Endothelial cell of umbilical vein (primary cell): Measurements from ENCODE around the gene TRIM22. TPM values are rescaled to one million over a fixed set of nuclear protein-coding genes. Genes with fewer than 3 reads are reported as not detected.

Experiments
- BruUV-seq: library from RNA; stranded (reverse); fragments of 400-500 nt; replicated peaks from 2 replicates; lab custom pipeline; 2021; lab: Mats Ljungman, UMichigan
- CTCF ChIA-PET: fragments of 300-600, 350-600 bp; sonication (Branson Sonifier 250); formaldehyde crosslinking; loops from one replicate; lab custom pipeline; 2021; ENCODE audit warnings: antibody characterized with exemption, inconsistent platforms; lab: Charles Lee
- POLR2A ChIA-PET: fragments of 300-600, 350-600 bp; sonication (Branson Sonifier 250); formaldehyde crosslinking; loops from one replicate; lab custom pipeline; 2021; ENCODE audit warnings: antibody characterized with exemption, inconsistent platforms; lab: Charles Lee
- DNase-seq: peaks from one replicate; pipeline ENCODE4 v3.0.0-alpha.2; 2011; ENCODE audit warnings: low read depth, low spot score
- FAIRE-seq: peaks from 2 replicates; lab custom pipeline; 2011; peaks lifted over from hg19 to GRCh38; lab: Jason Lieb, UNC
- H2AFZ ChIP-seq: 2 replicates; pipeline ENCODE4 v1.6.0; 2012; ENCODE audit warnings: low read depth, low read length, control low read depth, inconsistent platforms
- H3K27ac ChIP-seq: 2 replicates; pipeline ENCODE4 v1.5.1; 2011; ENCODE audit warnings: low read depth, mild to moderate bottlenecking, control low read depth, low read length, moderate library complexity; ENCODE audit not compliant: insufficient read depth
- H3K27me3 ChIP-seq, 2 experiments: 2 replicates each; pipeline versions ENCODE4 v1.6.0 to v1.6.1; 2011; ENCODE audit warnings: low read length in 2 of 2, mixed read lengths in 1 of 2; ENCODE audit not compliant: control insufficient read depth in 2 of 2, insufficient read depth in 2 of 2
- H3K36me3 ChIP-seq, 2 experiments: 2 replicates in 1 of 2; 3 replicates in 1 of 2; pipeline ENCODE4 v1.5.1; 2011; ENCODE audit warnings: low read length in 2 of 2, mild to moderate bottlenecking in 1 of 2, moderate library complexity in 1 of 2; ENCODE audit not compliant: control insufficient read depth in 2 of 2, insufficient read depth in 2 of 2; ENCODE audit errors: extremely low read depth in 1 of 2
- H3K4me1 ChIP-seq: 3 replicates; pipeline ENCODE4 v1.5.1; 2011; ENCODE audit warnings: mild to moderate bottlenecking, low read length; ENCODE audit not compliant: control insufficient read depth, insufficient read depth; ENCODE audit errors: extremely low read depth
- H3K4me2 ChIP-seq: 2 replicates; pipeline ENCODE4 v1.6.1; 2011; ENCODE audit warnings: low read length, control low read depth, mixed read lengths; ENCODE audit not compliant: insufficient read depth
- H3K4me3 ChIP-seq, 3 experiments: fragments of 200-600 bp in 1 of 3; sonication (generic), shearing (Covaris generic) in 1 of 3; replicated peaks in 1 of 3; 2 replicates each; pipeline ENCODE4 v1.5.1; 2011 to 2016; ENCODE audit warnings: control low read depth in 3 of 3, low read length in 3 of 3, mild to moderate bottlenecking in 2 of 3, inconsistent platforms in 1 of 3, low read depth in 1 of 3, moderate library complexity in 1 of 3; ENCODE audit not compliant: insufficient read depth in 1 of 3
- H3K79me2 ChIP-seq: 2 replicates; pipeline ENCODE4 v1.6.0; 2012; ENCODE audit warnings: low read length, inconsistent platforms; ENCODE audit not compliant: control insufficient read depth, insufficient read depth
- H3K9ac ChIP-seq: replicated peaks from 2 replicates; pipeline ENCODE3; 2011; ENCODE audit warnings: low read length, control low read depth; ENCODE audit not compliant: insufficient read depth; ENCODE audit errors: extremely low read depth
- H3K9me1 ChIP-seq: replicated peaks from 3 replicates; pipeline ENCODE4 v1.6.0; 2011; ENCODE audit warnings: mild to moderate bottlenecking, low read length; ENCODE audit not compliant: control insufficient read depth, insufficient read depth; ENCODE audit errors: extremely low read depth
- H3K9me3 ChIP-seq: replicated peaks from 2 replicates; pipeline ENCODE4 v1.5.1; 2012; ENCODE audit warnings: low read length, inconsistent platforms; ENCODE audit not compliant: control insufficient read depth, insufficient read depth
- H4K20me1 ChIP-seq: replicated peaks from 2 replicates; pipeline ENCODE3; 2011; ENCODE audit warnings: mild to moderate bottlenecking, low read length; ENCODE audit not compliant: control insufficient read depth, insufficient read depth; ENCODE audit errors: extremely low read depth
- EZH2 ChIP-seq: IDR thresholded peaks from 2 replicates; pipeline ENCODE4 v1.6.1; 2012; ENCODE audit warnings: borderline replicate concordance, low read depth, mild to moderate bottlenecking, moderate library complexity, low read length, inconsistent platforms; ENCODE audit not compliant: severe bottlenecking
- FOS ChIP-seq: IDR thresholded peaks from 2 replicates; pipeline ENCODE4 v1.6.1; 2011; ENCODE audit warnings: mild to moderate bottlenecking, low read length, moderate library complexity, borderline replicate concordance; ENCODE audit not compliant: insufficient read depth
- GATA2 ChIP-seq: IDR thresholded peaks from 2 replicates; pipeline ENCODE4 v1.7.0; 2011; ENCODE audit warnings: low read depth, mild to moderate bottlenecking, moderate library complexity, mixed read lengths, low read length; ENCODE audit not compliant: insufficient read length, insufficient read depth
- JUN ChIP-seq: IDR thresholded peaks from 2 replicates; pipeline ENCODE4 v1.6.1; 2011; ENCODE audit warnings: borderline replicate concordance, low read depth; ENCODE audit not compliant: insufficient read length, insufficient read depth
- MYC ChIP-seq: IDR thresholded peaks from one replicate; pipeline ENCODE4 v1.6.1; 2011; ENCODE audit warnings: mild to moderate bottlenecking, low read depth, low read length
- POLR2A ChIP-seq: IDR thresholded peaks from 2 replicates; pipeline ENCODE4 v1.6.1; 2012; ENCODE audit warnings: low read depth, mild to moderate bottlenecking, control low read depth, low read length
- POLR2AphosphoS5 ChIP-seq: IDR thresholded peaks from 2 replicates; pipeline ENCODE4 v1.6.1; 2012; ENCODE audit warnings: low read depth, mild to moderate bottlenecking, control low read depth, low read length, moderate library complexity; ENCODE audit not compliant: insufficient read depth
- dilution Hi-C: fragments of 300-500 bp; cut with MboI; formaldehyde crosslinking; loops from one replicate; pipeline ENCODE4 v1.15.0; 2019; ENCODE audit warnings: low sequenced_read_pairs; ENCODE audit not compliant: extremely low pct_ligation_motif_present
- intact Hi-C: fragments of 100-400 bp; cut with micrococcal nuclease; formaldehyde crosslinking; loops from one replicate; pipeline ENCODE4 v1.10.0; 2022
- polyA plus RNA-seq, 4 experiments: library from polyadenylated mRNA; depleted of rRNA in 3 of 4; stranded (reverse) in 3 of 4; unstranded in 1 of 4; fragments of >200 nt; gene quantifications; 2 replicates each; pipeline versions ENCODE4 v1.2.1 to v1.2.3, GENCODE V29; 2011 to 2012; ENCODE audit warnings: missing spikeins in 1 of 4
- total RNA-seq: library from RNA; stranded (reverse); gene quantifications from 2 replicates; pipeline ENCODE4 v1.2.3, GENCODE V29; 2021
- TF ChIP-seq, protein P1 (sequence below), 2 donors: IDR thresholded peaks; 1 replicate in 1 of 2; 2 replicates in 1 of 2; pipeline ENCODE4 v1.5.1; 2011; ENCODE audit warnings: low read length in 2 of 2, mild to moderate bottlenecking in 2 of 2, moderate library complexity in 2 of 2, control low read depth in 1 of 2, inconsistent platforms in 1 of 2, low read depth in 1 of 2; ENCODE audit not compliant: insufficient read depth in 1 of 2; ENCODE audit errors: extremely low read depth in 1 of 2
- TF ChIP-seq, protein P2 (sequence below): IDR thresholded peaks from 2 replicates; pipeline ENCODE4 v1.6.1; 2011; ENCODE audit not compliant: insufficient read depth, insufficient read length

Gene TRIM22
- total and polyA plus RNA-seq, 2 donors (not counting 3 experiments of a cell fraction or from before 2014, with no cell fraction given), result 73.5 to 110 TPM

- intact Hi-C loops, result no loop called here
- Histone ChIP-seq H3K36me3 (peaks cover 5 to 19% of the 10 kb centered on the region in 2 experiments), H3K4me3 (no peak overlapping the region), H3K27ac (no peak overlapping the region), H3K4me1 (no peaks in the 10 kb centered on the region), H4K20me1 (no peaks in the 10 kb centered on the region), H3K9me3 (no peaks in the 10 kb centered on the region), H3K79me2 (peaks cover 2% of the 10 kb centered on the region), H3K9ac (no peak overlapping the region), H3K4me2 (no peak overlapping the region), H3K27me3 (no peaks in the 10 kb centered on the region), H3K9me1 (no peaks in the 10 kb centered on the region), H2AFZ (no peak overlapping the region)
- FAIRE-seq (no peak), DNase-seq (no peak)
- ChIA-PET POLR2A (no interaction called here), CTCF (no interaction called here)
- no peak for TF ChIP-seq JUN
- TF ChIP-seq FOS, result no peak
- TF ChIP-seq MYC, result no peak
- TF ChIP-seq POLR2A, result no peak
- TF ChIP-seq POLR2AphosphoS5, result no peak
- dilution Hi-C loops, result no loop called here
- BruUV-seq, result no TSS peak
These were observed 8.7 kb downstream of the TRIM22 start for GRCh38 chr11:5698281-5698680.

DNA sequence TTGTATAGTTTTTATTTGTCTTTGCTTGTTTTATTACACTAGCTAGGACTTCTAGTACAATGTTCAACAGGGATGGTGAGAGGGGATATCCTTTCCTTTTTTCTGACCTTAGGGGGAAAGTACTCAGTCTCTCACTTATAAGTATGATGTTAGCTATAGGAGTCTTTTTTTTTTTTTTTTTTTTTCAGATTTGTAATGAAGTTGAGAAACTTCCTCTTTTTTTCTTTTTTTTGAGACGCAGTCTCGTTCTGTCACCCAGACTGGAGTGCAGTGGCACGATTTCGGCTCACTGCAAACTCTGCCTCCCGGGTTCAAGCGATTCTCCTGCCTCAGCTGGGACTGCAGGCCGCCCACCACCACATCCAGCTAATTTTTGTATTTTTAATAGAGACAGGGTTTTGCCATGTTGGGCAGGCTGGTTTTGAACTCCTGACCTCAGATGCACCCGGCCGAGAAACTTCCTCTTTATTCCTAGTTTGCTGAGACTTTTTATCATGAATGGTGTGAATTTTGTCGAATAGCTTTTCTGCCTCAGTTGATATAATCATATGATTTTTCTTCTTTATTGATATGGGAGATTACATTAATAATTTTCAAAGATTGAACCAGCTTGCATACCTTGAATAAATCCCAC, 10.9 kb downstream of the TRIM22 start:
- BruUV-seq, result no TSS peak
- no peak overlapping the region for H2AFZ ChIP-seq
- H3K79me2 ChIP-seq, result no peaks in the 10 kb centered on the region
- H4K20me1 ChIP-seq, result no peaks in the 10 kb centered on the region
- H3K27ac ChIP-seq, result no peak overlapping the region
- H3K9me1 ChIP-seq, result no peaks in the 10 kb centered on the region
- no peak overlapping the region for H3K9ac ChIP-seq
- TF ChIP-seq FOS (no peak), JUN (no peak), POLR2A (no peak), GATA2 (no peak), EZH2 (no peak), POLR2AphosphoS5 (no peak), MYC (no peak)
- TF ChIP-seq, protein P1, sequence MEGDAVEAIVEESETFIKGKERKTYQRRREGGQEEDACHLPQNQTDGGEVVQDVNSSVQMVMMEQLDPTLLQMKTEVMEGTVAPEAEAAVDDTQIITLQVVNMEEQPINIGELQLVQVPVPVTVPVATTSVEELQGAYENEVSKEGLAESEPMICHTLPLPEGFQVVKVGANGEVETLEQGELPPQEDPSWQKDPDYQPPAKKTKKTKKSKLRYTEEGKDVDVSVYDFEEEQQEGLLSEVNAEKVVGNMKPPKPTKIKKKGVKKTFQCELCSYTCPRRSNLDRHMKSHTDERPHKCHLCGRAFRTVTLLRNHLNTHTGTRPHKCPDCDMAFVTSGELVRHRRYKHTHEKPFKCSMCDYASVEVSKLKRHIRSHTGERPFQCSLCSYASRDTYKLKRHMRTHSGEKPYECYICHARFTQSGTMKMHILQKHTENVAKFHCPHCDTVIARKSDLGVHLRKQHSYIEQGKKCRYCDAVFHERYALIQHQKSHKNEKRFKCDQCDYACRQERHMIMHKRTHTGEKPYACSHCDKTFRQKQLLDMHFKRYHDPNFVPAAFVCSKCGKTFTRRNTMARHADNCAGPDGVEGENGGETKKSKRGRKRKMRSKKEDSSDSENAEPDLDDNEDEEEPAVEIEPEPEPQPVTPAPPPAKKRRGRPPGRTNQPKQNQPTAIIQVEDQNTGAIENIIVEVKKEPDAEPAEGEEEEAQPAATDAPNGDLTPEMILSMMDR (IDR thresholded peaks at IDR 0.05; ENCODE audit: extremely low read depth in 1 of 2, insufficient read depth in 1 of 2, low read depth in 1 of 2, low read length in 2 of 2), result no peak
- TF ChIP-seq, protein P2, sequence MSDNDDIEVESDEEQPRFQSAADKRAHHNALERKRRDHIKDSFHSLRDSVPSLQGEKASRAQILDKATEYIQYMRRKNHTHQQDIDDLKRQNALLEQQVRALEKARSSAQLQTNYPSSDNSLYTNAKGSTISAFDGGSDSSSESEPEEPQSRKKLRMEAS, result no peak
- no peak overlapping the region for H3K4me2 ChIP-seq
- DNase-seq (no peak), FAIRE-seq (no peak)
- intact Hi-C loops, result no loop called here
- H3K9me3 ChIP-seq, result no peaks in the 10 kb centered on the region
- ChIA-PET CTCF (interaction anchor here (1.7 to 2.4 kb wide), 2 partner anchors 10 to 16 kb away, joined by 8 to 10 read pairs; partner anchors contain the start of genes TRIM22 and TRIM5), POLR2A (no interaction called here)
- dilution Hi-C loops, result no loop called here
- H3K4me3 ChIP-seq, result no peak overlapping the region
- H3K4me1 ChIP-seq, result no peaks in the 10 kb centered on the region
- no peaks in the 10 kb centered on the region for H3K27me3 ChIP-seq
- peaks cover 5 to 19% of the 10 kb centered on the region in 2 experiments for H3K36me3 ChIP-seq
